HG02970 (cell line): ENCODE measurements around the gene TRIP4.
"Not testable (repeated sequence)": the region's sequence is repeated elsewhere in the genome, so short reads cannot be mapped to it uniquely, and the experiment has no call there.

Source experiments
- ATAC-seq: cut with Tn5 transposase; IDR thresholded peaks from one replicate; pipeline ENCODE4 v1.9.1; 2021; ENCODE audit warnings: mild to moderate bottlenecking, moderate library complexity, moderate number of reproducible peaks; ENCODE audit not compliant: unreplicated experiment, low FRiP score

Gene TRIP4

DNA sequence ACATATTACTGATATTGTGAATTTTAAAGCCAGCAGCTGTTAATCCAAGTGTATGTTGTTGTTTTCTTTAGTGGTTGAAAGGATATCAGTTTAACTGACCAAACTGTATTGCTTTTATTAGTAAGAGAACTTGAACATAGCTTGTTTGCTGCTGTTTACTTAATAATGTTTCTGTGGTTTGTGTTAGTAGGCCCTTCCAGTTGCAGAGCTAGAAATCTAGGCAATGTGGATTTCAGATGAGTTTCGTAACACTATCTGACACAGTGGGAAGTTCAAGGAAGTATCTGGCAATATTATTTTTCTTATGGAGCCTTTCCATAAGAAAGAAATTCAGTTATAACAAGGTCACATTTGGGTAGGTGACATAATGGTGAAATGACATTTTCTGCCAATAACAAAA lies 91.2 kb downstream of the TRIP4 start:
- ATAC-seq = no peak

DNA sequence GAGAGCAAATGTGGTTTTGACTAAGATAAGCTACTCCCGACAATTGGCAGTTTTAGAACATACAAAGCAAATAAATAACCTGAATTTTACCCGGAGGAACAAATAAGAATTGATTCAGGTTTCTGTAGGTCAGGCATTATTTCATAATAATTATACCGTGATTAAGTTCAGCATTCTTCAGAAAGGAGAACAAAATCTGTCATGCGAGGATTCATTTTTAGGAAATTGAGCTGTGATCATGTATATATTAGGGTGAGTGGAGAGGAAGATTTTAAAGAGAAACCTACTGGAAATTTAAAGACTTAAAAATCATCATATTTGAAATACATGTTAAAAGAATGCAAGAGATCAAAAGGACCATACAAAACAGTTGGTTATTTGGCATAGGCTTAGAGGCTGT lies 93.3 kb downstream of the TRIP4 start:
- ATAC-seq = no peak

- no peak for ATAC-seq
Observed at GRCh38 chr15:64483749-64484148, 96.1 kb downstream of the TRIP4 start.

- ATAC-seq = no peak
Observed at GRCh38 chr15:64485796-64486195, 98.2 kb downstream of the TRIP4 start.

- no peak for ATAC-seq
Observed at GRCh38 chr15:64490598-64491259, 103.1 kb downstream of the TRIP4 start.

GRCh38 chr15:64493641-64494040 lies 106.0 kb downstream of the TRIP4 start:
- no peak for ATAC-seq

DNA sequence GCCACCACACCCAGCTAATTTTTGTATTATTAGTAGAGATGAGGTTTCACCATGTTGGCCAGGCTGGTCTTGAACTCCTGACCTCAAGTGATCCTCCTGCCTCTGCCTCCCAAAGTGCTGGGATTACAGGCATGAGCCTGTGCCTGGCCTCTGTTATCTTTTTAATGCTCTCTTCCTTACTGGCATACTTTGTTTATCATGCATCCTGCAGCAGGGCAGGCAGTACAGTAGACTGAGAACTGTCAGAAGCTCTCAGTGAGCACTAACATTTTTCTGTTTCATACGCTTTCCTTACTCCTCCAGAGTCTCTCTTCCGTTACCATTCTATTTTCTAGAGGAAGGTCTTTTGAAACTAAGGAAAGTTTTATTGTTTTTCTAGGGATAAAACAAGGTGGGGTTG lies 108.3 kb downstream of the TRIP4 start:
- not testable (repeated sequence) for ATAC-seq

- no peak for ATAC-seq
Observed at GRCh38 chr15:64500695-64501395, 113.2 kb downstream of the TRIP4 start.

DNA sequence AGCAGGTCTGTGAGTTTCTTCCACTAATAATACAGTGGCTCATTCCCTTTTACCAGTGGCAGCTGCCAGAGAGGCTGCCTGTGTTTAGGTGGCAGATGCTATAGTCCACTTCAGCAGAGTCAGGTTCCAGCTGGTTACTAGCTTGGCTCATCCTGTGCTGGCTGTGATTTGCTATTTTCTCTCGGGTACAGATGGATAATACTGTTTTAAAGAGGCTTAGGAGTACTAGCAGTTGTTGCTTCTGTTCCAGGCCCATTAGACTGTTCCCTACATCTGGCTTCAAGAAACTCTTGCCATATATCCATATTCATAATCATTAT lies 113.7 kb downstream of the TRIP4 start:
- ATAC-seq = no peak

GRCh38 chr15:64502151-64502550 lies 114.5 kb downstream of the TRIP4 start:
- ATAC-seq = no peak

- ATAC-seq = no peak
Observed at GRCh38 chr15:64502551-64502950, 114.9 kb downstream of the TRIP4 start.

DNA sequence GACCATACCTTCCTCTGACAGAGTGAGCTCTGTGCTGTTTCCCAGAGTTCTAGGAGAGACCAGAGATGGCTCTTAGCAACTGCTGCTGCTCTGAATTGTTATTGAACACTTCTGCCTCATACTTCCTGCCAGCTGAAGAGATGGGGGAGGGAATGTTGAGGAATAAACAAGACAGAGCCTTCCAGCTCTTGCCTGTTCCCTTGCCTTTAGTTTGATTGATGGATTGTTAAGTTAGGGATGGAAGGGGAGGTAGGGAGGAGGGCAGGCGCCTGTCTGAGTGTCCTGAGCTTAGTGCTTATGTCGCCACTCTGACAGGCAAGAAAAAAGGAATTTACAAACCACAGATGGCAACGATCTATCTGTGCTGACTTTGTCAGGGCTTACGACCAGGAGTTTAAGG lies 115.6 kb downstream of the TRIP4 start:
- no peak for ATAC-seq

GRCh38 chr15:64503640-64504039 lies 116.0 kb downstream of the TRIP4 start:
- no peak for ATAC-seq
